Neuronal stem cell (in vitro differentiated cells): ENCODE results near the gene PBRM1.

ENCODE experiments used
- DNase-seq: peaks from one replicate; pipeline ENCODE4 v3.0.0-alpha.2; 2013; ENCODE audit warnings: low spot score
- H2AFZ ChIP-seq: one replicate; pipeline ENCODE4 v1.6.1; 2013; ENCODE audit warnings: mild to moderate bottlenecking, low read length, inconsistent platforms
- H2AK5ac ChIP-seq: 2 replicates; pipeline ENCODE4 v1.6.1; 2013; ENCODE audit warnings: low read depth, mild to moderate bottlenecking, inconsistent platforms, low read length, moderate library complexity, mixed read lengths
- H2BK120ac ChIP-seq: 2 replicates; pipeline ENCODE4 v1.6.1; 2013; ENCODE audit warnings: low read depth, mild to moderate bottlenecking, inconsistent platforms, low read length, moderate library complexity, mixed read lengths
- H2BK12ac ChIP-seq: one replicate; pipeline ENCODE4 v1.6.1; 2013; ENCODE audit warnings: low read length, inconsistent platforms
- H2BK15ac ChIP-seq: 2 replicates; pipeline ENCODE4 v1.6.1; 2013; ENCODE audit warnings: mild to moderate bottlenecking, low read length, inconsistent platforms, mixed read lengths
- H2BK5ac ChIP-seq: one replicate; pipeline ENCODE4 v1.6.1; 2013; ENCODE audit warnings: inconsistent platforms, mild to moderate bottlenecking, low read length, moderate library complexity
- H3K14ac ChIP-seq: one replicate; pipeline ENCODE4 v1.6.1; 2013; ENCODE audit warnings: low read length, inconsistent platforms
- H3K18ac ChIP-seq: 2 replicates; pipeline ENCODE4 v1.6.1; 2013; ENCODE audit warnings: low read length, inconsistent platforms
- H3K23ac ChIP-seq: 2 replicates; pipeline ENCODE4 v1.6.1; 2013; ENCODE audit warnings: low read depth, mild to moderate bottlenecking, mixed read lengths, low read length, inconsistent platforms; ENCODE audit not compliant: poor library complexity
- H3K27ac ChIP-seq: replicated peaks from 3 replicates; pipeline ENCODE4 v1.5.1; 2013; ENCODE audit warnings: low read length, inconsistent platforms
- H3K27me3 ChIP-seq, 3 experiments: 2 replicates each; pipeline ENCODE4 v1.6.1; 2013; ENCODE audit warnings: low read length in 3 of 3, mild to moderate bottlenecking in 2 of 3, inconsistent platforms in 1 of 3, low read depth in 1 of 3, mixed read lengths in 1 of 3, moderate library complexity in 1 of 3; ENCODE audit not compliant: control insufficient read depth in 3 of 3, insufficient read depth in 3 of 3
- H3K36me3 ChIP-seq, 2 donors: replicated peaks in 1 of 2; 2 replicates each; pipeline ENCODE4 v1.6.1; 2013; ENCODE audit warnings: low read length in 2 of 2; ENCODE audit not compliant: control insufficient read depth in 2 of 2, insufficient read depth in 2 of 2
- H3K4ac ChIP-seq: 2 replicates; pipeline ENCODE4 v1.6.1; 2013; ENCODE audit warnings: inconsistent platforms, mild to moderate bottlenecking, low read length, moderate library complexity
- H3K4me1 ChIP-seq, 2 donors: 1 replicate in 1 of 2; 2 replicates in 1 of 2; pipeline ENCODE4 v1.6.1; 2013; ENCODE audit warnings: low read length in 2 of 2, low read depth in 1 of 2; ENCODE audit not compliant: control insufficient read depth in 2 of 2, insufficient read depth in 1 of 2
- H3K4me2 ChIP-seq: one replicate; pipeline ENCODE4 v1.6.1; 2013; ENCODE audit warnings: mild to moderate bottlenecking, low read length, inconsistent platforms; ENCODE audit not compliant: insufficient read depth, poor library complexity, severe bottlenecking
- H3K4me3 ChIP-seq, 2 donors: 2 replicates each; pipeline ENCODE4 v1.5.1; 2013; ENCODE audit warnings: low read length in 2 of 2, mild to moderate bottlenecking in 2 of 2, inconsistent platforms in 1 of 2, moderate library complexity in 1 of 2
- H3K79me1 ChIP-seq: one replicate; pipeline ENCODE4 v1.6.1; 2013; ENCODE audit warnings: low read depth, mild to moderate bottlenecking, inconsistent platforms, low read length, moderate library complexity
- H3K9ac ChIP-seq: one replicate; pipeline ENCODE4 v1.6.1; 2013; ENCODE audit warnings: mild to moderate bottlenecking, low read depth, low read length, inconsistent platforms; ENCODE audit not compliant: poor library complexity
- H3K9me3 ChIP-seq, 2 donors: replicated peaks in 1 of 2; 2 replicates each; pipeline versions ENCODE3 to v1.6.1; 2013; ENCODE audit warnings: low read length in 2 of 2, mild to moderate bottlenecking in 2 of 2, inconsistent platforms in 1 of 2, low read depth in 1 of 2, mixed read lengths in 1 of 2, moderate library complexity in 1 of 2; ENCODE audit not compliant: control insufficient read depth in 2 of 2, insufficient read depth in 1 of 2
- H4K8ac ChIP-seq: one replicate; pipeline ENCODE4 v1.6.1; 2013; ENCODE audit warnings: low read depth, mild to moderate bottlenecking, inconsistent platforms, low read length, moderate library complexity
- H4K91ac ChIP-seq: one replicate; pipeline ENCODE4 v1.6.1; 2013; ENCODE audit warnings: low read length, low read depth, mild to moderate bottlenecking, inconsistent platforms; ENCODE audit not compliant: poor library complexity
- WGBS, 2 donors: extraction: QIAGEN DNeasy Blood & Tissue Kit; methylation state at CpG; one replicate each; pipeline ENCODE4 v1.1.7; 2013; ENCODE audit warnings: missing lambda C conversion rate in 2 of 2, mixed read lengths in 1 of 2; ENCODE audit not compliant: insufficient read length in 2 of 2, insufficient replicate concordance in 1 of 2; ENCODE audit errors: extremely low coverage in 2 of 2; 5-methylcytosine and 5-hydroxymethylcytosine counted together

Gene PBRM1

DNA sequence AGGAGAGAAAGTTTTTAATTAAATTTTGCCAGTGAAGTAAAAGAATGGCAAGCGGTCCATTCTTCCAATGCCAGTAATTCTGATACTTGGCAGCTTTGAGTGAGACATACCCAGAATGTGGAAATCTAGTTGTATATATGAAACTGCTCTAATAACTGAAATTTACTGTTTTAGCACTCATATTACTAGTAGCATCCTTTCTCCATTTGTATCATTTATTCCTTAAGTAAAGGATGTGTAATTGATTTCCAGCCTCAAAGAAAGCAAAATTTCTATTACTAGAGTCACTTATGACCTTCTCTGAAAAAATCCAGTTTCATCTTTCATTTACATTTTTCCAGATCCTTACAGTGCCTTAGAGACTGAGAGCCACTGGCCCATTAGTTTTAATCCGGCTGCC, 65.1 kb downstream of the PBRM1 start:
- no peaks in the 10 kb centered on the region for H3K9me3 ChIP-seq
- H2BK12ac ChIP-seq: no peak overlapping the region
- no peak for DNase-seq
- H3K18ac ChIP-seq: no peak overlapping the region
- H3K27me3 ChIP-seq: no peaks in the 10 kb centered on the region
- no peak overlapping the region for H3K4me2 ChIP-seq
- no peak overlapping the region for H2BK15ac ChIP-seq
- H3K14ac ChIP-seq: no peak overlapping the region
- no peak overlapping the region for H4K8ac ChIP-seq
- no peaks in the 10 kb centered on the region for H3K4me1 ChIP-seq
- peaks cover 2% of the 10 kb centered on the region for H3K79me1 ChIP-seq
- no peak overlapping the region for H3K23ac ChIP-seq
- H2BK120ac ChIP-seq: no peak overlapping the region
- H2AK5ac ChIP-seq: no peak overlapping the region
- no peak overlapping the region for H3K9ac ChIP-seq
- no peak overlapping the region for H3K27ac ChIP-seq
- H3K4ac ChIP-seq: no peak overlapping the region
- no peak overlapping the region for H2BK5ac ChIP-seq
- H4K91ac ChIP-seq: no peak overlapping the region
- no CpG with 5 or more reads among the region's 2 CpGs for WGBS, 2 donors
- H3K36me3 ChIP-seq: peaks cover 15 to 96% of the 10 kb centered on the region in 2 donors
- no peak overlapping the region for H3K4me3 ChIP-seq
- H2AFZ ChIP-seq: no peak overlapping the region

- Histone ChIP-seq H3K27me3 (no peaks in the 10 kb centered on the region), H3K36me3 (peaks cover 10 to 97% of the 10 kb centered on the region in 2 donors), H3K23ac (no peak overlapping the region), H3K14ac (no peak overlapping the region), H3K4me3 (no peak overlapping the region), H3K4ac (no peak overlapping the region), H3K9me3 (no peaks in the 10 kb centered on the region), H2AFZ (no peak overlapping the region), H3K9ac (no peak overlapping the region), H2BK12ac (no peak overlapping the region), H3K27ac (no peak overlapping the region), H3K79me1 (no peaks in the 10 kb centered on the region), H3K4me2 (no peak overlapping the region), H2AK5ac (no peak overlapping the region), H2BK5ac (no peak overlapping the region), H3K4me1 (no peaks in the 10 kb centered on the region), H2BK15ac (no peak overlapping the region), H2BK120ac (no peak overlapping the region), H4K91ac (no peak overlapping the region), H4K8ac (no peak overlapping the region), H3K18ac (no peak overlapping the region)
- no peak for DNase-seq
Measured at GRCh38 chr3:52615166-52615565, 70.5 kb downstream of the PBRM1 start.

GRCh38 chr3:52614689-52615088, 71.0 kb downstream of the PBRM1 start:
- no peaks in the 10 kb centered on the region for H3K27me3 ChIP-seq
- no peak overlapping the region for H4K91ac ChIP-seq
- no peak overlapping the region for H3K14ac ChIP-seq
- H3K18ac ChIP-seq: no peak overlapping the region
- H4K8ac ChIP-seq: no peak overlapping the region
- H3K9me3 ChIP-seq: no peaks in the 10 kb centered on the region
- H3K27ac ChIP-seq: no peak overlapping the region
- H2BK120ac ChIP-seq: no peak overlapping the region
- no peak overlapping the region for H3K9ac ChIP-seq
- peaks cover 10 to 97% of the 10 kb centered on the region in 2 donors for H3K36me3 ChIP-seq
- no peak overlapping the region for H2BK15ac ChIP-seq
- H3K23ac ChIP-seq: no peak overlapping the region
- no peak overlapping the region for H3K4me3 ChIP-seq
- no peak overlapping the region for H2AFZ ChIP-seq
- no peak overlapping the region for H2BK5ac ChIP-seq
- H3K4ac ChIP-seq: no peak overlapping the region
- no peak overlapping the region for H3K4me2 ChIP-seq
- H3K79me1 ChIP-seq: no peaks in the 10 kb centered on the region
- 100% methylated on average over 1 of the region's 3 CpGs; no CpG with 5 or more reads in 1 of the 2 donors for WGBS, 2 donors
- H2BK12ac ChIP-seq: no peak overlapping the region
- DNase-seq: no peak
- no peak overlapping the region for H2AK5ac ChIP-seq
- H3K4me1 ChIP-seq: no peaks in the 10 kb centered on the region

- Histone ChIP-seq H3K27me3 (no peaks in the 10 kb centered on the region), H2BK15ac (no peak overlapping the region), H2BK12ac (no peak overlapping the region), H3K23ac (no peak overlapping the region), H2BK5ac (no peak overlapping the region), H3K4me2 (no peak overlapping the region), H3K36me3 (peaks cover 15 to 98% of the 10 kb centered on the region in 2 donors), H3K27ac (no peak overlapping the region), H3K4ac (no peak overlapping the region), H4K8ac (no peak overlapping the region), H3K14ac (no peak overlapping the region), H3K4me1 (no peaks in the 10 kb centered on the region), H3K79me1 (no peaks in the 10 kb centered on the region), H4K91ac (no peak overlapping the region), H2AK5ac (no peak overlapping the region), H3K9ac (no peak overlapping the region), H3K4me3 (no peak overlapping the region), H3K9me3 (no peaks in the 10 kb centered on the region), H3K18ac (no peak overlapping the region), H2AFZ (no peak overlapping the region), H2BK120ac (no peak overlapping the region)
- WGBS, 2 donors: no CpG with 5 or more reads among the region's 8 CpGs
- no peak for DNase-seq
Measured at GRCh38 chr3:52609316-52609815, 76.3 kb downstream of the PBRM1 start.
